ENCODE data around the gene OR2H1. TPM values are rescaled to one million over a fixed set of nuclear protein-coding genes. Genes with fewer than 3 reads are reported as not detected.

OR2H1 gene
- total RNA-seq, 1 donor: not detected

- no peak overlapping the region for H3K4me3 ChIP-seq (ENCODE audit: low read depth, low read length)
- DNase-seq (ENCODE audit: low read depth): no peak
- TF ChIP-seq CTCF (IDR thresholded peaks at IDR 0.05; ENCODE audit: insufficient read depth, low read length): no peak
These were observed 26.2 kb downstream of the OR2H1 start for GRCh38 chr6:29483186-29483585.

- TF ChIP-seq CTCF (IDR thresholded peaks at IDR 0.05; ENCODE audit: insufficient read depth, low read length): no peak
- H3K4me3 ChIP-seq (ENCODE audit: low read depth, low read length): no peak overlapping the region
- no peak for DNase-seq (ENCODE audit: low read depth)
These were observed 26.8 kb downstream of the OR2H1 start for GRCh38 chr6:29483735-29484134.

DNA sequence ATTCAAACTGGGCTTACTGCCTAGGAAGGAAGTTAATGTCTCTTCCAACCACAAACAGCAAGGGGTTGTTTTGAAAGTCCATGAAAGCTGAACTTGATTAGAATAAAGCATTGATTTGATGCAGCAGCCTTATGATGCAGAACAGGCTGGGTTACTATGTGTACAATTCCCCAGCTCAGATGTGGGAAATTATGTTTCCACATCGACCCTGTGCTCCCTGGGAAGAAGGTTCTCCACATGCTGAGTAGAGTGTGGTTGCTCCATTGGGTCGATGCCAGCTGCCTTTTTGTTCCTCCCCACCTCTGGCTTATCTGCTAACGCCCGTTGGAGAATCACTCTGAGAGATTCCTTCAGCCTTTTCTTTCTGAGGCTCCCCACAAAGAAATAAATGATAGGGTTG is 29.6 kb downstream of the OR2H1 start:
- no peak for DNase-seq (ENCODE audit: low read depth)
- no peak for TF ChIP-seq CTCF (IDR thresholded peaks at IDR 0.05; ENCODE audit: insufficient read depth, low read length)
- no peak overlapping the region for H3K4me3 ChIP-seq (ENCODE audit: low read depth, low read length)

GRCh38 chr6:29487131-29487530 is 30.2 kb downstream of the OR2H1 start:
- H3K4me3 ChIP-seq (ENCODE audit: low read depth, low read length): no peak overlapping the region
- no peak for DNase-seq (ENCODE audit: low read depth)
- no peak for TF ChIP-seq CTCF (IDR thresholded peaks at IDR 0.05; ENCODE audit: insufficient read depth, low read length)

- H3K4me3 ChIP-seq (ENCODE audit: low read depth, low read length): no peak within 1 kb of the TSS
- no peak for DNase-seq (ENCODE audit: low read depth)
- no peak for TF ChIP-seq CTCF (IDR thresholded peaks at IDR 0.05; ENCODE audit: insufficient read depth, low read length)
These were observed 30.7 kb downstream of the OR2H1 start, which contains the start of gene MAS1L for GRCh38 chr6:29487660-29488059. Gene MAS1L, minus strand, starts transcription at chr6:29487956. Its CDS starts 54 bp downstream, at chr6:29487902.

DNA sequence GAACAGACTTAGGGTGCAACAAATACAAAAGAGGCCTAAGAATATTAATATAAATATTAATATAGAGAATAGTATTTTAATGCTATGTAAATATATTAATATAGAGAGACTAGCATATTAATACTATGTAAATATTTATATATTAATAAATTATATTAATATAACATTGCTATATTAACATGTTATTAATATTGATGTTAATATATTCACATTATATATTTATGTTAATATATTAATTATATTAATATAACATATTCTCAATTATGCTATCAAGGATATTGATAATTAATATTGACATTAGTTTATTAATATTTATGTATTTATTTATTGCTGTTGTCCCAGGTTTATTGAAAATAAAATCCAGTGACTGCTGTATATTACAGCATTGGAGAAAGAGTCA is 31.9 kb downstream of the OR2H1 start:
- H3K4me3 ChIP-seq (ENCODE audit: low read depth, low read length): no peak overlapping the region
- TF ChIP-seq CTCF (IDR thresholded peaks at IDR 0.05; ENCODE audit: insufficient read depth, low read length): no peak

DNA sequence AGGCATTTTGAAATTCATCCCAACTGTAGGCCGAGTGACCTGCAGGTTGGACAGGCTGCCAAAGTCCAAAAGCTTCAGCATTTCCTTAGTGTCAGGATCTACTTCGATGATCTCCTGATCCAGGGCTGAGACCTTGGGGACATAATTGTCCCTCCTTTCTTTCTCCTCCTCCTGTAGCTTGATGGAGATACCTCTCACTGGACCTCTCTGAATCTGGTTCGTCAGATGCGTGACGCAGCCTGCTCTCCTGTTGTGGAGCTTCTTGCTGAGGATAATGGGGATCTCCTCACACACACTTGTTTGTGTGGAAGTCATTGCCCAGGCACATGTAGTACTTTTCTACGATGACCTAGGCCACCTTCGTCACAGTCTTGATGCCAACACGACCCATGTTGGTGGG is 32.3 kb downstream of the OR2H1 start:
- TF ChIP-seq CTCF (IDR thresholded peaks at IDR 0.05; ENCODE audit: insufficient read depth, low read length): no peak
- H3K4me3 ChIP-seq (ENCODE audit: low read depth, low read length): no peak overlapping the region
- no peak for DNase-seq (ENCODE audit: low read depth)

More for the DNA sequence above, 31.9 kb downstream of the OR2H1 start:
- DNase-seq (ENCODE audit: low read depth): no peak
